BLaER1 treated with 17β-estradiol and CSF1 and Interleukin-3, amounts not matched to agents 10 nM and 100 nM (cell line): ENCODE results near the gene SLC39A11.
"Not testable (repeated sequence)": the region's sequence is repeated elsewhere in the genome, so short reads cannot be mapped to it uniquely, and the experiment has no call there.

Experiments used
- H3K27ac ChIP-seq, 11 experiments: shearing (Covaris generic); formaldehyde crosslinking; 2 replicates each; pipeline ENCODE4 v1.8.1; 2022
- H3K27me3 ChIP-seq, 11 experiments: shearing (Covaris generic); formaldehyde crosslinking; 2 replicates each; pipeline ENCODE4 v1.8.1; 2022
- H3K36me3 ChIP-seq, 11 experiments: shearing (Covaris generic); formaldehyde crosslinking; 2 replicates each; pipeline ENCODE4 v1.8.1; 2022
- H3K4me1 ChIP-seq, 10 experiments: shearing (Covaris generic); formaldehyde crosslinking; 2 replicates each; pipeline ENCODE4 v1.8.1; 2022
- H3K4me2 ChIP-seq, 11 experiments: shearing (Covaris generic); formaldehyde crosslinking; 2 replicates each; pipeline ENCODE4 v1.8.1; 2022
- H3K4me3 ChIP-seq, 10 experiments: shearing (Covaris generic); formaldehyde crosslinking; 2 replicates each; pipeline ENCODE4 v1.8.1; 2022
- H3K9ac ChIP-seq, 11 experiments: shearing (Covaris generic); formaldehyde crosslinking; 2 replicates each; pipeline ENCODE4 v1.8.1; 2022
- H3K9me3 ChIP-seq, 11 experiments: shearing (Covaris generic); formaldehyde crosslinking; replicated peaks in 1 of 11; 2 replicates each; pipeline ENCODE4 v1.8.1; 2022
- H4K20me1 ChIP-seq, 11 experiments: shearing (Covaris generic); formaldehyde crosslinking; 2 replicates each; pipeline ENCODE4 v1.8.1; 2022
- Cebpa-rat ChIP-seq, 11 experiments: shearing (Covaris generic); IDR thresholded peaks; 2 replicates each; pipeline ENCODE4 v1.8.1; 2022

The SLC39A11 gene

DNA sequence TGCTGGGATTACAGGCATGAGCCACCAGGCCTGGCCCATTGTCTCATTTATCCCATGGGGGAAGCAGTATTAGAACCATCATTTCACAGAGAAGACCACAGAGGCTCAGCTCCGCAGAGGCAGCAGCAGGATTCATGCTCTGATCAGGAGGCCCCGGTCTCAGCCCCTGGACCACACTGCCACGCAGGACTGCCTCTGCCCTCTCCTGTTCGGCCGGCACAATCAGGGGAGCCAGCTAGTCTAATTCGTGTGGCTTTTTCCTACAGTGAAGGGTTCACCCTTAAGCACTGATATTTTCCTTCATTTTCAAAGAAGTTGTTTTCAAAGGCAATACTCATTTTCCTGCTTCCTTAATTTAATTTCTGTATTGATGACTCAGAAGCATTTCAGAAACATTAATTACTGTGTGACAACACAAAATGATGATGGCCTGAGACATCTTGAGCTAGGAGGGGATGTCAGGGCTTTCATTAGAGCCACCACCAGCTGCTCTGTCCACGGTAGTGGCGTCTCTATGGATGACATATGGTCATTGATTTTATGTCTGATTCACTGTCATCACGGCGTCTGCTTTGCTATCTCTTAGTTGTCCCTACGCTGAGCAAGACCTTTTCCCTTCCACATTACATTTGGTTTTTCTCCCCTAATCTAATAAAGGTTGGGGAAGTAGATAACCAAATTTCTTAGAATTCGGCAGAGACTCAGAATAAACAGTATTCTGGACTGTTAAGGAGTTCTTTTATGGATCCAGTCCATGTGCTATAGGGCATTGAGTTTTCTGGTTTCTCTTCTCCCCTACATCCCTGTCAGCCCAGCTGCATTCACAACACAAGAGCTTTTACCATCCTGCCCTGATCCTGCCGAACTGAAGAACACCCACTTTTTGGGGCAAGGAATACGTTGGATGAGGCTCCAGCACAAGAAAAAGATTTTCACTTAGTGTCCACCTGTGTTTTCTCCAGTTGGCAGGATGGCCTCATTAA, 314.0 kb downstream of the SLC39A11 start:
- Histone ChIP-seq H3K36me3 (peaks cover 0 to 16% (median 4%) of the 10 kb centered on the region in 11 experiments; a peak in 9 of 22 replicates), H3K4me1 (no peaks in the 10 kb centered on the region), H3K9ac (no peak overlapping the region), H3K4me3 (no peak overlapping the region), H3K4me2 (no peak overlapping the region), H3K27me3 (no peaks in the 10 kb centered on the region), H4K20me1 (no peaks in the 10 kb centered on the region), H3K27ac (no peak overlapping the region), H3K9me3 (no peaks in the 10 kb centered on the region)
- no peak for TF ChIP-seq Cebpa-rat (IDR thresholded peaks at IDR 0.05)

DNA sequence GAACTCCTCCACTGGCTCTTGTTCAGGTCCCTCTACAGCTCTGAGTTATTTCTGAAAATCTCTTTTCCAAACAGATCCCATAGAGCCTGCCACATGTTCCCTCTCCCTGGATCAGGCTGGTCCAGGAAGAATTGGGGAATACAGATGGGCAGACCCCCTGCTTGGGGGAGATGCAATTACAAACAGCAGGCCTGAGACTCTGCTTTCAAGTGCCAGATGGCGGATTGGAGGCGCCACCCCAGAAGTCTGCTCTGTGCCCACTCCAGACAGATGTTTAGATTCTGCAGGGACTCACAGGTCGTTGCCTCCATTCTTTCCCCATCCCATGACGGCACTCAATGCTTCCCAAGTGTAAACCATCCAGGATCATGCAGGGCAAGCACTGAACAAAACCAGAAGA, 316.6 kb downstream of the SLC39A11 start:
- TF ChIP-seq Cebpa-rat (IDR thresholded peaks at IDR 0.05) = no peak
- no peak overlapping the region for H3K4me2 ChIP-seq
- H3K27me3 ChIP-seq = no peaks in the 10 kb centered on the region
- peaks cover 0 to 16% (median 4%) of the 10 kb centered on the region in 11 experiments; a peak in 9 of 22 replicates for H3K36me3 ChIP-seq
- no peaks in the 10 kb centered on the region for H4K20me1 ChIP-seq
- 0 out of 20 replicates have a peak, but pooled peaks cover 0 to 3% (median 0%) of the 10 kb centered on the region in 10 experiments for H3K4me1 ChIP-seq
- no peaks in the 10 kb centered on the region for H3K9me3 ChIP-seq
- H3K4me3 ChIP-seq = no peak overlapping the region
- no peak overlapping the region for H3K9ac ChIP-seq
- no peak overlapping the region for H3K27ac ChIP-seq

DNA sequence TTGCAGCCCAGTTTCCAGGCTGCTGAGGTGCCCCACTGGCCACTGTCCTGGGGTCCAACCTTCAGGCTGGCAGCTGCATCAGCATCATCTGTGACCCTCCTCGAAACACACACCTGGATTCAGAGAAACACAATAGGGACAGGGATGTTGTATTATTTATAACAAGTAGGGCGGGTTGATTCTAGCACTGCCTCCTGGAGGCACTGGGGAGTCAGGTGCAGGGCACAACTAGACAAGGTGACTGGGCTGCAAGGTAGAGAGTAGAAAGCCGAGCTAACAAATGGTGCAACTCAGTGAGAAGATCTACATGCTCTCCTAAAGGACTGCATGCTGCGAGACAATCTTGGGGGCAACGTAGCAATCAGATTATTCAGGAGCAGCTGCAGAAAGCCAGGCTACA, 317.3 kb downstream of the SLC39A11 start:
- H3K9ac ChIP-seq = no peak overlapping the region
- H4K20me1 ChIP-seq = no peaks in the 10 kb centered on the region
- H3K4me1 ChIP-seq = 0 out of 20 replicates have a peak, but pooled peaks cover 0 to 3% (median 0%) of the 10 kb centered on the region in 10 experiments
- H3K4me3 ChIP-seq = no peak overlapping the region
- H3K4me2 ChIP-seq = no peak overlapping the region
- H3K36me3 ChIP-seq = peaks cover 0 to 16% (median 4%) of the 10 kb centered on the region in 11 experiments; a peak in 9 of 22 replicates
- no peaks in the 10 kb centered on the region for H3K27me3 ChIP-seq
- no peak overlapping the region for H3K27ac ChIP-seq
- TF ChIP-seq Cebpa-rat (IDR thresholded peaks at IDR 0.05) = no peak
- no peaks in the 10 kb centered on the region for H3K9me3 ChIP-seq

DNA sequence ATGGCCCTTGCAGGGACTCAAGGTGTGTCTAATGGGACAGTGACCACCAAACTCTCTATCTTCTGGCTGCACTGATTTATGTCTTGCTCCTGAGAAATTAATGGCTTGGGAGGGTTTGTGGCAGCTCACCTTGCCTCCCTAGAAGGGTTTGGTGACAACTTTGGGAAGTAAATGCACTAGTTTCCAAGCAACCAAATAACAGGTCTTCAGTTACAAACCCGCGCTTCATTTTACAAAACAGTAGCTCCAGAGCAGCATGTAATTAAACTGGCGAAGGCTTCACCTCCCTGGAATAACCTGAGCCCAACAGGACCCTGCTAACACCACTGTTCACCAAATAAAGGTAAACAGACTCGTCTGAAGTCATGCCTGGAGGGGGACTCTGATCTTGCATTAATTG, 318.3 kb downstream of the SLC39A11 start:
- no peak overlapping the region for H3K9ac ChIP-seq
- 0 out of 20 replicates have a peak, but pooled peaks cover 0 to 3% (median 0%) of the 10 kb centered on the region in 10 experiments for H3K4me1 ChIP-seq
- H3K4me3 ChIP-seq = no peak overlapping the region
- no peaks in the 10 kb centered on the region for H4K20me1 ChIP-seq
- H3K36me3 ChIP-seq = peaks cover 0 to 16% (median 6%) of the 10 kb centered on the region in 11 experiments; a peak in 10 of 22 replicates
- H3K4me2 ChIP-seq = no peak overlapping the region
- TF ChIP-seq Cebpa-rat (IDR thresholded peaks at IDR 0.05) = no peak
- H3K27me3 ChIP-seq = no peaks in the 10 kb centered on the region
- no peaks in the 10 kb centered on the region for H3K9me3 ChIP-seq
- no peak overlapping the region for H3K27ac ChIP-seq

DNA sequence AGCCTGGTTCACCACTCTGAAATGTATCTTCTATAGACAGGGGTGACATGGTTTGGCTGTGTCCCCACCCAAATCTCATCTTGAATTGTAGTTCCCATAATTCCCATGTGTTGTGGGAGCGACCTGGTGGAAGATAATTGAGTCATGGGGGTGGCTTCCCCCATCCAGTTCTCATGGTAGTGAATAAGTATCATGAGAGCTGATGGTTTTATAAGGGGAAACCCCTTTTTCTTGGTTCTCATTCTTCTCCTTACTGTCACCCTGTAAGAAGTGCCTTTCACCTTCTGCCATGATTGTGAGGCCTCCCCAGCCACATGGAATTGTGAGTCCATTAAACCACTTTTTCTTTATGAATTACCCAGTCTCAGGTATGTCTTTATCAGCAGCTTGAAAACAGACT, 319.3 kb downstream of the SLC39A11 start:
- not testable (repeated sequence) for H3K27me3 ChIP-seq, H4K20me1 ChIP-seq, H3K9me3 ChIP-seq, H3K4me2 ChIP-seq, H3K4me3 ChIP-seq, H3K4me1 ChIP-seq, H3K27ac ChIP-seq, H3K9ac ChIP-seq
- peaks cover 0 to 17% (median 6%) of the 10 kb centered on the region in 11 experiments; a peak in 10 of 22 replicates for H3K36me3 ChIP-seq

DNA sequence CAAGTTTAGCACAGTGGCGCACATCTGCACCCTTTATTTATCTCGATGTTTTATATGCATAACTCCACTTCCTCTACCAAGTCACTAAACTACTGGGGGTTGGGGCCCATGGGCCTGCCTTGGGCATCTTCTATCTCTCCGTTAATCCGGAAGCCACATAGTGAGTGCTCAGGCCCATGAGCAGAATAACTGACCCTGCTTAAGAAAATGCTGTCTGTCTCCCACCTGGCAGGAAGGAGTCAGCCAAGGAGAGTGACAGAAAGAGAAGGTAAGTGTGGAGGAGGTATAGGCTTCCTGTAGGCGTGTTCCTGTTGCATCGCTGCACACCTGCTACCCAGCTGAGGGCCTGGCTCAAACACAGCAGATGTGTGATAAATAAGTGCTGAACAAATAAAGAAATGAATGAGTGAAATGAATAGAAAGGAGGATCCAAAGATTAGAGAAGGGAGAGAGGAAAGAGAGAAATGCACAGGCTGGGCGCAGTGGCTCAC, 320.1 kb downstream of the SLC39A11 start:
- Histone ChIP-seq H3K27me3 (no peaks in the 10 kb centered on the region), H3K9me3 (peaks cover 0 to 11% (median 5%) of the 10 kb centered on the region in 11 experiments; a peak in 14 of 22 replicates), H3K36me3 (peaks cover 0 to 18% (median 11%) of the 10 kb centered on the region in 11 experiments; a peak in 13 of 22 replicates), H3K27ac (no peak overlapping the region), H3K4me2 (no peak overlapping the region), H3K9ac (no peak overlapping the region), H4K20me1 (no peaks in the 10 kb centered on the region), H3K4me3 (no peak overlapping the region), H3K4me1 (0 out of 20 replicates have a peak, but pooled peaks cover 0 to 3% (median 0%) of the 10 kb centered on the region in 10 experiments)
- TF ChIP-seq Cebpa-rat (IDR thresholded peaks at IDR 0.05) = no peak

DNA sequence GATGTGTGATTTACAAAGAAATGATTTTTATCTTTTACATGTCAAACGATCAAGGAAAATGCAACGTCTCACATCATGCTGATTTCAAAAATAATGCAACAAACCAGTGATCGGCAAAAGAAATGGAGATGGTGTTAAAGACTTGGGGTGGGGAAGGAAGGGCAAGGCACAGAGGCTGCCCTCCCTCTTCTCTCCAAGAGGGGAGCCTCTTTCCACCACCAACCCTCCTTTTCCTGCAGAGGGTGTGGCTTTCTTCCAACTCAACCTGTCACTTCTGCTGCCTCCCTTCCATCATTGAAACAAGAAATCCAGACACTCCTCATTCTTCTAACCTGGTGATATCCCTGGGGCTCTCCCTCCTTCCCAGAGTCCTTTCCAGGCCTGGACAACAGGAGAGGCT, 320.8 kb downstream of the SLC39A11 start:
- Histone ChIP-seq H4K20me1 (no peaks in the 10 kb centered on the region), H3K4me3 (no peak overlapping the region), H3K4me2 (no peak overlapping the region), H3K27ac (no peak overlapping the region), H3K9me3 (peaks cover 0 to 16% (median 9%) of the 10 kb centered on the region in 11 experiments; a peak in 14 of 22 replicates), H3K9ac (no peak overlapping the region), H3K27me3 (no peaks in the 10 kb centered on the region), H3K4me1 (0 out of 20 replicates have a peak, but pooled peaks cover 0 to 3% (median 0%) of the 10 kb centered on the region in 10 experiments), H3K36me3 (peaks cover 0 to 22% (median 11%) of the 10 kb centered on the region in 11 experiments; a peak in 13 of 22 replicates)
- no peak for TF ChIP-seq Cebpa-rat (IDR thresholded peaks at IDR 0.05)

DNA sequence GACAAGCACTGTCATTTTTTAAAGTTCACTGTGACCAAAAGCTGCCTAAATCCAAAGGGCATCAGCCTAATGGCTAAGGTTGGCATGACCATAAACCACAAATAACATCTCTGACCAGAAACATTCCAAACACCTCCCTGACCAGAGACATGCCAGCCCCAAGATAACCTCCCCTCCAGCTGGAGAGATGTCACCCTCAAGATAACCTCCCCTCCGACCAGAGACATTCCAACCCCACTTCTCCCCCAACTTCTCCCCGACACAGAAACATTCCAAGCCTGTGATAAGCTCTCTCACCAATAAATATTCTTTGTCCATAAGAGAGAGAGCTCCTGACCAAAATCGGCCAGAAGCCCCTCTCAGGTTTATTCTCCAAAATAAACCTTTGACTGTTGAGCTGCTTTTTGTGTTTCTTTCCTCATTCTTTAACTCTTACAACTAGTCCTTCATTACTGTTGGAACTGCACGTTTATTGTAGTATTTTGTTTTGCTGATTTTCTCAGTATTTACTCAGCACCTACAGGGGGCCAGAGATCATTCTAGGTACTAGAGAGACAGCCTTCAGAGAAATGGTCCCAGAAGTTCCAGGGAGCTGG, 325.6 kb downstream of the SLC39A11 start:
- no peak overlapping the region for H3K9ac ChIP-seq
- H4K20me1 ChIP-seq = no peaks in the 10 kb centered on the region
- no peaks in the 10 kb centered on the region for H3K27me3 ChIP-seq
- H3K4me1 ChIP-seq = no peaks in the 10 kb centered on the region
- H3K9me3 ChIP-seq = peaks cover 0 to 16% (median 9%) of the 10 kb centered on the region in 11 experiments; a peak in 14 of 22 replicates
- no peak overlapping the region for H3K27ac ChIP-seq
- TF ChIP-seq Cebpa-rat (IDR thresholded peaks at IDR 0.05) = no peak
- peaks cover 0 to 11% (median 5%) of the 10 kb centered on the region in 11 experiments; a peak in 7 of 22 replicates for H3K36me3 ChIP-seq
- no peak overlapping the region for H3K4me3 ChIP-seq
- no peak overlapping the region for H3K4me2 ChIP-seq
